Gastrocnemius medialis (tissue), 4 donors: Measurements from ENCODE around the gene IL1B.

Source experiments
- POLR2A ChIP-seq, 2 donors: fragments of 450-650 bp; IDR thresholded peaks; one replicate each; pipeline ENCODE4 v1.6.1; 2017; ENCODE audit warnings: antibody characterized with exemption in 2 of 2, mild to moderate bottlenecking in 2 of 2, moderate library complexity in 2 of 2
- TF ChIP-seq, protein P1 (sequence below), 5 experiments: fragments of 450-650 bp in 3 of 5; fragments of 200-600 bp in 2 of 5; sonication (generic) in 2 of 5; IDR thresholded peaks in 4 of 5; conservative IDR thresholded peaks in 1 of 5; 1 replicate in 4 of 5; 2 replicates in 1 of 5; pipeline ENCODE4 v1.5.1; 2016 to 2019; ENCODE audit warnings: antibody characterized with exemption in 5 of 5, mild to moderate bottlenecking in 3 of 5, moderate library complexity in 3 of 5

GRCh38 chr2:112829101-112829960, 7.2 kb downstream of the IL1B start:
- no peak for TF ChIP-seq POLR2A (IDR thresholded peaks at IDR 0.05)
- TF ChIP-seq, protein P1, sequence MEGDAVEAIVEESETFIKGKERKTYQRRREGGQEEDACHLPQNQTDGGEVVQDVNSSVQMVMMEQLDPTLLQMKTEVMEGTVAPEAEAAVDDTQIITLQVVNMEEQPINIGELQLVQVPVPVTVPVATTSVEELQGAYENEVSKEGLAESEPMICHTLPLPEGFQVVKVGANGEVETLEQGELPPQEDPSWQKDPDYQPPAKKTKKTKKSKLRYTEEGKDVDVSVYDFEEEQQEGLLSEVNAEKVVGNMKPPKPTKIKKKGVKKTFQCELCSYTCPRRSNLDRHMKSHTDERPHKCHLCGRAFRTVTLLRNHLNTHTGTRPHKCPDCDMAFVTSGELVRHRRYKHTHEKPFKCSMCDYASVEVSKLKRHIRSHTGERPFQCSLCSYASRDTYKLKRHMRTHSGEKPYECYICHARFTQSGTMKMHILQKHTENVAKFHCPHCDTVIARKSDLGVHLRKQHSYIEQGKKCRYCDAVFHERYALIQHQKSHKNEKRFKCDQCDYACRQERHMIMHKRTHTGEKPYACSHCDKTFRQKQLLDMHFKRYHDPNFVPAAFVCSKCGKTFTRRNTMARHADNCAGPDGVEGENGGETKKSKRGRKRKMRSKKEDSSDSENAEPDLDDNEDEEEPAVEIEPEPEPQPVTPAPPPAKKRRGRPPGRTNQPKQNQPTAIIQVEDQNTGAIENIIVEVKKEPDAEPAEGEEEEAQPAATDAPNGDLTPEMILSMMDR (IDR thresholded peaks at IDR 0.05 in 4 of 5, conservative IDR thresholded peaks at IDR 0.05 in 1 of 5) = no peak
